ENCODE data around the gene BCKDHA.
"Not testable (repeated sequence)": the region's sequence is repeated elsewhere in the genome, so short reads cannot be mapped to it uniquely, and the experiment has no call there.

Gene BCKDHA

GRCh38 chr19:41376998-41377365 lies 20.6 kb upstream of the BCKDHA start:
- no peak for DNase-seq (ENCODE audit: low spot score in 2 of 2)
- Mint-ChIP-seq H3K27me3 (peaks cover 2% of the 10 kb centered on the region), H3K36me3 (peaks cover 1% of the 10 kb centered on the region), H3K4me3 (peak overlapping the region; percentile 69), H3K4me1 (peaks cover 17% of the 10 kb centered on the region), H3K9me3 (no peaks in the 10 kb centered on the region), H3K27ac (no peak overlapping the region)
- ATAC-seq (ENCODE audit: low read depth): no peak

GRCh38 chr19:41377977-41378709 lies 19.5 kb upstream of the BCKDHA start:
- Mint-ChIP-seq H3K36me3 (peaks cover 6% of the 10 kb centered on the region), H3K9me3 (no peaks in the 10 kb centered on the region), H3K4me3 (no peak overlapping the region), H3K27me3 (peaks cover 2% of the 10 kb centered on the region), H3K27ac (no peak overlapping the region), H3K4me1 (peaks cover 17% of the 10 kb centered on the region)
- ATAC-seq (ENCODE audit: low read depth): peak; percentile 88
- DNase-seq (ENCODE audit: low spot score in 2 of 2): no peak

- not testable (repeated sequence) for H3K27ac Mint-ChIP-seq; H3K4me3 Mint-ChIP-seq; ATAC-seq (ENCODE audit: low read depth); H3K9me3 Mint-ChIP-seq; DNase-seq (ENCODE audit: low spot score in 2 of 2); H3K27me3 Mint-ChIP-seq; H3K36me3 Mint-ChIP-seq
- H3K4me1 Mint-ChIP-seq: peaks cover 12% of the 10 kb centered on the region
These were observed 16.1 kb upstream of the BCKDHA start for GRCh38 chr19:41381536-41381935.

- H3K4me1 Mint-ChIP-seq: no peaks in the 10 kb centered on the region
- DNase-seq (ENCODE audit: low spot score in 2 of 2) (no peak), ATAC-seq (ENCODE audit: low read depth) (no peak)
- H3K4me3 Mint-ChIP-seq: no peak overlapping the region
- H3K9me3 Mint-ChIP-seq: no peaks in the 10 kb centered on the region
- H3K36me3 Mint-ChIP-seq: peaks cover 10% of the 10 kb centered on the region
- no peak overlapping the region for H3K27ac Mint-ChIP-seq
- H3K27me3 Mint-ChIP-seq: no peaks in the 10 kb centered on the region
These were observed 13.3 kb upstream of the BCKDHA start for GRCh38 chr19:41384351-41384750.

- no peaks in the 10 kb centered on the region for H3K9me3 Mint-ChIP-seq
- DNase-seq (ENCODE audit: low spot score in 2 of 2) (no peak), ATAC-seq (ENCODE audit: low read depth) (no peak)
- no peak overlapping the region for H3K27ac Mint-ChIP-seq
- peaks cover 15% of the 10 kb centered on the region for H3K36me3 Mint-ChIP-seq
- H3K27me3 Mint-ChIP-seq: no peaks in the 10 kb centered on the region
- no peak overlapping the region for H3K4me3 Mint-ChIP-seq
- no peaks in the 10 kb centered on the region for H3K4me1 Mint-ChIP-seq
These were observed 11.2 kb upstream of the BCKDHA start for GRCh38 chr19:41386442-41386841.

GRCh38 chr19:41391618-41392017 lies 6.0 kb upstream of the BCKDHA start:
- no peak overlapping the region for H3K4me3 Mint-ChIP-seq
- peaks cover 10% of the 10 kb centered on the region for H3K4me1 Mint-ChIP-seq
- no peak overlapping the region for H3K27ac Mint-ChIP-seq
- no peak for DNase-seq (ENCODE audit: low spot score in 2 of 2)
- peaks cover 20% of the 10 kb centered on the region for H3K36me3 Mint-ChIP-seq
- no peaks in the 10 kb centered on the region for H3K27me3 Mint-ChIP-seq
- no peak for ATAC-seq (ENCODE audit: low read depth)
- H3K9me3 Mint-ChIP-seq: no peaks in the 10 kb centered on the region

GRCh38 chr19:41392775-41393174 lies 4.8 kb upstream of the BCKDHA start:
- no peaks in the 10 kb centered on the region for H3K27me3 Mint-ChIP-seq
- no peak overlapping the region for H3K27ac Mint-ChIP-seq
- ATAC-seq (ENCODE audit: low read depth) (no peak), DNase-seq (ENCODE audit: low spot score in 2 of 2) (no peak)
- peaks cover 20% of the 10 kb centered on the region for H3K36me3 Mint-ChIP-seq
- no peaks in the 10 kb centered on the region for H3K9me3 Mint-ChIP-seq
- peaks cover 14% of the 10 kb centered on the region for H3K4me1 Mint-ChIP-seq
- H3K4me3 Mint-ChIP-seq: no peak overlapping the region

GRCh38 chr19:41395355-41395754 lies 2.3 kb upstream of the BCKDHA start:
- peaks cover 16% of the 10 kb centered on the region for H3K36me3 Mint-ChIP-seq
- H3K4me1 Mint-ChIP-seq: peaks cover 27% of the 10 kb centered on the region
- no peak for ATAC-seq (ENCODE audit: low read depth)

GRCh38 chr19:41398050-41398418 lies 416 bp downstream of the BCKDHA start:
- Mint-ChIP-seq H3K27me3 (no peaks in the 10 kb centered on the region), H3K4me3 (peak overlapping the region; percentile 99), H3K36me3 (peaks cover 9% of the 10 kb centered on the region), H3K9me3 (no peaks in the 10 kb centered on the region), H3K4me1 (peaks cover 31% of the 10 kb centered on the region), H3K27ac (peak overlapping the region; percentile 100)
- DNase-seq (ENCODE audit: low spot score in 2 of 2) (no peak), ATAC-seq (ENCODE audit: low read depth) (no peak)

More at GRCh38 chr19:41395355-41395754, 2.3 kb upstream of the BCKDHA start:
- Mint-ChIP-seq H3K27me3 (no peaks in the 10 kb centered on the region), H3K27ac (no peak overlapping the region), H3K9me3 (no peaks in the 10 kb centered on the region), H3K4me3 (peak overlapping the region; percentile 80)
- DNase-seq (ENCODE audit: low spot score in 2 of 2): no peak

- ATAC-seq (ENCODE audit: low read depth) (no peak), DNase-seq (ENCODE audit: low spot score in 2 of 2) (no peak)
- Mint-ChIP-seq H3K27ac (peak overlapping the region; percentile 100), H3K4me1 (peaks cover 31% of the 10 kb centered on the region), H3K4me3 (peak overlapping the region; percentile 99), H3K9me3 (no peaks in the 10 kb centered on the region), H3K27me3 (no peaks in the 10 kb centered on the region), H3K36me3 (peaks cover 9% of the 10 kb centered on the region)
These were observed 980 bp downstream of the BCKDHA start for GRCh38 chr19:41398598-41398997.

- no peaks in the 10 kb centered on the region for H3K27me3 Mint-ChIP-seq
- peak overlapping the region; percentile 99 for H3K4me3 Mint-ChIP-seq
- H3K27ac Mint-ChIP-seq: peak overlapping the region; percentile 100
- peaks cover 31% of the 10 kb centered on the region for H3K4me1 Mint-ChIP-seq
- ATAC-seq (ENCODE audit: low read depth) (no peak), DNase-seq (ENCODE audit: low spot score in 2 of 2) (no peak)
- H3K36me3 Mint-ChIP-seq: peaks cover 7% of the 10 kb centered on the region
- H3K9me3 Mint-ChIP-seq: no peaks in the 10 kb centered on the region
These were observed 1.5 kb downstream of the BCKDHA start for GRCh38 chr19:41399091-41399490.

GRCh38 chr19:41399525-41399924 lies 1.9 kb downstream of the BCKDHA start:
- DNase-seq (ENCODE audit: low spot score in 2 of 2): no peak
- peak overlapping the region; percentile 19 for H3K4me3 Mint-ChIP-seq

GRCh38 chr19:41401483-41401882 lies 3.9 kb downstream of the BCKDHA start:
- Mint-ChIP-seq H3K4me3 (no peak overlapping the region), H3K36me3 (peaks cover 7% of the 10 kb centered on the region), H3K27me3 (no peaks in the 10 kb centered on the region), H3K27ac (no peak overlapping the region), H3K4me1 (peaks cover 25% of the 10 kb centered on the region), H3K9me3 (no peaks in the 10 kb centered on the region)
- ATAC-seq (ENCODE audit: low read depth) (no peak), DNase-seq (ENCODE audit: low spot score in 2 of 2) (no peak)

More at GRCh38 chr19:41399525-41399924, 1.9 kb downstream of the BCKDHA start:
- ATAC-seq (ENCODE audit: low read depth): no peak
- Mint-ChIP-seq H3K36me3 (peaks cover 7% of the 10 kb centered on the region), H3K27ac (no peak overlapping the region), H3K9me3 (no peaks in the 10 kb centered on the region), H3K27me3 (no peaks in the 10 kb centered on the region), H3K4me1 (peaks cover 31% of the 10 kb centered on the region)

GRCh38 chr19:41402010-41402409 lies 4.4 kb downstream of the BCKDHA start:
- H3K36me3 Mint-ChIP-seq: peaks cover 7% of the 10 kb centered on the region
- no peak overlapping the region for H3K4me3 Mint-ChIP-seq
- ATAC-seq (ENCODE audit: low read depth) (no peak), DNase-seq (ENCODE audit: low spot score in 2 of 2) (no peak)
- H3K27ac Mint-ChIP-seq: no peak overlapping the region
- no peaks in the 10 kb centered on the region for H3K27me3 Mint-ChIP-seq
- no peaks in the 10 kb centered on the region for H3K9me3 Mint-ChIP-seq
- peaks cover 25% of the 10 kb centered on the region for H3K4me1 Mint-ChIP-seq

All from memory B cell (primary cell).